H9 (cell line): Measurements from ENCODE around the gene RAB3IP. TPM values are rescaled to one million over a fixed set of nuclear protein-coding genes. Genes with fewer than 3 reads are reported as not detected.

Experiments
- DNase-seq: peaks from one replicate; pipeline ENCODE4 v3.0.0-alpha.2; 2017
- H2AFZ ChIP-seq: one replicate; pipeline ENCODE4 v1.6.1; 2013; ENCODE audit warnings: mild to moderate bottlenecking, low read length, control low read depth, moderate library complexity
- H2AK5ac ChIP-seq: 2 replicates; pipeline ENCODE4 v1.6.1; 2013; ENCODE audit warnings: low read length, control low read depth, mixed read lengths; ENCODE audit not compliant: insufficient read length
- H2BK120ac ChIP-seq: one replicate; pipeline ENCODE4 v1.6.1; 2013; ENCODE audit warnings: low read depth, mild to moderate bottlenecking, low read length, control low read depth, inconsistent platforms; ENCODE audit not compliant: poor library complexity, severe bottlenecking
- H2BK12ac ChIP-seq: 2 replicates; pipeline ENCODE4 v1.6.1; 2013; ENCODE audit warnings: low read length, control low read depth, mixed read lengths, low read depth; ENCODE audit not compliant: insufficient read length
- H2BK15ac ChIP-seq: 2 replicates; pipeline ENCODE4 v1.6.1; 2013; ENCODE audit warnings: low read depth, low read length, control low read depth
- H2BK20ac ChIP-seq: one replicate; pipeline ENCODE4 v1.6.1; 2013; ENCODE audit warnings: low read depth, mild to moderate bottlenecking, low read length, control low read depth, inconsistent platforms; ENCODE audit not compliant: poor library complexity, severe bottlenecking
- H2BK5ac ChIP-seq: 2 replicates; pipeline ENCODE4 v1.6.1; 2013; ENCODE audit warnings: low read length, control low read depth, mixed read lengths; ENCODE audit not compliant: insufficient read length
- H3K14ac ChIP-seq: 2 replicates; pipeline ENCODE4 v1.6.1; 2013; ENCODE audit warnings: low read length, control low read depth; ENCODE audit not compliant: insufficient read depth
- H3K18ac ChIP-seq: 2 replicates; pipeline ENCODE4 v1.6.1; 2013; ENCODE audit warnings: low read depth, mild to moderate bottlenecking, mixed read lengths, low read length, control low read depth; ENCODE audit not compliant: insufficient read length
- H3K23ac ChIP-seq: 2 replicates; pipeline ENCODE4 v1.6.1; 2013; ENCODE audit warnings: low read length, control low read depth, mixed read lengths, low read depth; ENCODE audit not compliant: insufficient read length
- H3K23me2 ChIP-seq: 2 replicates; pipeline ENCODE4 v1.6.1; 2013; ENCODE audit warnings: low read depth, mild to moderate bottlenecking, mixed read lengths, low read length, control low read depth; ENCODE audit not compliant: insufficient read length, poor library complexity, severe bottlenecking
- H3K27ac ChIP-seq: 2 replicates; pipeline ENCODE4 v1.5.1; 2013; ENCODE audit warnings: low read length, control low read depth, mixed read lengths, low read depth; ENCODE audit not compliant: insufficient read length
- H3K27me3 ChIP-seq: 2 replicates; pipeline ENCODE4 v1.6.1; 2013; ENCODE audit warnings: low read length, control low read depth, inconsistent platforms; ENCODE audit not compliant: insufficient read depth
- H3K4ac ChIP-seq: 2 replicates; pipeline ENCODE4 v1.6.1; 2013; ENCODE audit warnings: low read depth, mild to moderate bottlenecking, control low read depth, inconsistent platforms, low read length, moderate library complexity
- H3K4me1 ChIP-seq: 2 replicates; pipeline ENCODE4 v1.6.1; 2013; ENCODE audit warnings: low read length, control low read depth, inconsistent platforms; ENCODE audit not compliant: insufficient read depth
- H3K4me2 ChIP-seq: 2 replicates; pipeline ENCODE4 v1.6.1; 2013; ENCODE audit warnings: low read length, control low read depth, mixed read lengths; ENCODE audit not compliant: insufficient read length, insufficient read depth
- H3K56ac ChIP-seq: 2 replicates; pipeline ENCODE4 v1.6.1; 2013; ENCODE audit warnings: low read depth, mild to moderate bottlenecking, mixed read lengths, low read length, control low read depth; ENCODE audit not compliant: insufficient read length
- H3K79me1 ChIP-seq: 2 replicates; pipeline ENCODE4 v1.6.1; 2013; ENCODE audit warnings: low read depth, mild to moderate bottlenecking, moderate library complexity, low read length, control low read depth, inconsistent platforms; ENCODE audit not compliant: insufficient read depth, poor library complexity, severe bottlenecking
- H3K79me2 ChIP-seq: 2 replicates; pipeline ENCODE4 v1.6.1; 2013; ENCODE audit warnings: low read length, control low read depth, inconsistent platforms; ENCODE audit not compliant: insufficient read depth
- H3K9ac ChIP-seq: 2 replicates; pipeline ENCODE4 v1.6.1; 2013; ENCODE audit warnings: low read length, control low read depth, mixed read lengths; ENCODE audit not compliant: insufficient read length; ENCODE audit errors: extremely low read depth
- H3K9me3 ChIP-seq: one replicate; pipeline ENCODE4 v1.6.1; 2013; ENCODE audit warnings: low read depth, low read length, inconsistent platforms; ENCODE audit not compliant: control insufficient read depth
- H3T11ph ChIP-seq: one replicate; pipeline ENCODE4 v1.6.1; 2013; ENCODE audit warnings: mild to moderate bottlenecking, low read length, control low read depth, inconsistent platforms
- H4K20me1 ChIP-seq: one replicate; pipeline ENCODE4 v1.6.1; 2013; ENCODE audit not compliant: control insufficient read depth, insufficient read length, insufficient read depth
- H4K5ac ChIP-seq: 2 replicates; pipeline ENCODE4 v1.6.1; 2013; ENCODE audit warnings: low read depth, mild to moderate bottlenecking, mixed read lengths, low read length, control low read depth; ENCODE audit not compliant: insufficient read length
- H4K8ac ChIP-seq: replicated peaks from 2 replicates; pipeline ENCODE4 v1.6.1; 2013; ENCODE audit warnings: low read length, control low read depth, mixed read lengths, low read depth; ENCODE audit not compliant: insufficient read length
- H4K91ac ChIP-seq: 2 replicates; pipeline ENCODE4 v1.6.1; 2013; ENCODE audit warnings: low read depth, mild to moderate bottlenecking, moderate library complexity, mixed read lengths, low read length, control low read depth; ENCODE audit not compliant: insufficient read length
- H3K27ac Mint-ChIP-seq, 3 experiments: 2 replicates in 2 of 3; 3 replicates in 1 of 3; pipeline ENCODE4 v1.8.0; 2020 to 2021; ENCODE audit warnings: mixed read lengths in 3 of 3, mild to moderate bottlenecking in 1 of 3, moderate library complexity in 1 of 3
- H3K27me3 Mint-ChIP-seq: 2 replicates; pipeline ENCODE4 v1.8.0; 2021; ENCODE audit warnings: low read depth, mild to moderate bottlenecking, moderate library complexity, mixed read lengths
- H3K36me3 Mint-ChIP-seq, 3 experiments: 2 replicates in 2 of 3; 3 replicates in 1 of 3; pipeline ENCODE4 v1.8.0; 2020 to 2021; ENCODE audit warnings: low read depth in 3 of 3, mixed read lengths in 3 of 3; ENCODE audit not compliant: insufficient read depth in 1 of 3
- H3K4me1 Mint-ChIP-seq, 2 experiments: 2 replicates each; pipeline ENCODE4 v1.8.0; 2020; ENCODE audit warnings: mixed read lengths in 2 of 2
- H3K4me3 Mint-ChIP-seq, 2 experiments: 2 replicates in 1 of 2; 3 replicates in 1 of 2; pipeline ENCODE4 v1.8.0; 2020 to 2021; ENCODE audit warnings: mild to moderate bottlenecking in 2 of 2, mixed read lengths in 2 of 2, moderate library complexity in 1 of 2
- H3K9me3 Mint-ChIP-seq, 2 experiments: 2 replicates in 1 of 2; 3 replicates in 1 of 2; pipeline ENCODE4 v1.8.0; 2020; ENCODE audit warnings: mild to moderate bottlenecking in 2 of 2, mixed read lengths in 2 of 2, moderate library complexity in 1 of 2
- CTCF ChIP-seq: fragments of 200-600 bp; sonication (generic); conservative IDR thresholded peaks from 3 replicates; pipeline ENCODE4 v1.8.0; 2021; ENCODE audit warnings: antibody characterized with exemption, mild to moderate bottlenecking
- WGBS: extraction: QIAGEN DNeasy Blood & Tissue Kit; methylation state at CpG from one replicate; pipeline ENCODE4 v1.1.7; 2013; ENCODE audit warnings: missing lambda C conversion rate, low lambda C conversion rate, mixed read lengths; ENCODE audit not compliant: insufficient read length; ENCODE audit errors: extremely low coverage; 5-methylcytosine and 5-hydroxymethylcytosine counted together
- total RNA-seq: library from RNA; stranded (reverse); gene quantifications from 2 replicates; pipeline ENCODE4 v1.2.1, GENCODE V29; 2021

RAB3IP gene
- total RNA-seq, 1 experiment from 2014 or later, result 45.5 TPM

DNA sequence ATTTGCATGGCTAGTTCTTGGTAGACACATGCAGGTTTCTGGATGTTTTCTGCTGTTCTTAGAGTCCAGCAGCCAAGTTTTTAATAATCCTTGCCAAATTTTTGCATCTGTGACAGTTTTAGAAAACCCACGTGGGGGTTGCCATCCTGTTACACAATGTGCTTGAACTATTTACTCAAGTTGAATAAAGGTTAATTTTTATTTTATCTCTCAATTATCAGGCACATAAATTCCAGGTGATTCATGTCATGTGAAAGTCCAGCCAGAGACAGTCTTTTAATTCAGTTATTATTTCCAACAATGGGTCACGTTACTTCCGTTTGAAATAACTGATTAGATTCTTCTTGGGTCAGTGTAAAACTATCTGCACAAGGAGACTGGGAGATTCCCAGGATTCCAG is 102.1 kb downstream of the RAB3IP start:
- no peak overlapping the region for H2BK15ac ChIP-seq
- H4K8ac ChIP-seq, result no peak overlapping the region
- no peaks in the 10 kb centered on the region for H3K79me2 ChIP-seq
- H3K9ac ChIP-seq, result no peak overlapping the region
- Mint-ChIP-seq H3K4me3 (no peak overlapping the region), H3K27ac (no peak overlapping the region), H3K4me1 (peaks cover 6 to 7% of the 10 kb centered on the region in 2 experiments), H3K36me3 (no peaks in the 10 kb centered on the region; a peak in 1 of 7 replicates), H3K9me3 (no peaks in the 10 kb centered on the region), H3K27me3 (no peaks in the 10 kb centered on the region; the same call in 1 of the 2 replicates)
- H3K23me2 ChIP-seq, result no peaks in the 10 kb centered on the region
- H2AK5ac ChIP-seq, result no peak overlapping the region
- no peak overlapping the region for H3K18ac ChIP-seq
- no peak overlapping the region for H3K23ac ChIP-seq
- no peak overlapping the region for H2BK12ac ChIP-seq
- no peaks in the 10 kb centered on the region for H3K4me1 ChIP-seq
- H2AFZ ChIP-seq, result no peak overlapping the region
- H3K9me3 ChIP-seq, result no peaks in the 10 kb centered on the region
- no peak overlapping the region for H3K14ac ChIP-seq
- no peak for TF ChIP-seq CTCF
- H3K4me2 ChIP-seq, result no peak overlapping the region
- H3K27me3 ChIP-seq, result no peaks in the 10 kb centered on the region
- H3K27ac ChIP-seq, result no peak overlapping the region
- H3K4ac ChIP-seq, result no peak overlapping the region
- no peak overlapping the region for H3K56ac ChIP-seq
- H2BK20ac ChIP-seq, result no peak overlapping the region
- no peaks in the 10 kb centered on the region for H4K20me1 ChIP-seq
- no peak overlapping the region for H2BK5ac ChIP-seq
- no peak overlapping the region for H4K91ac ChIP-seq
- no peaks in the 10 kb centered on the region for H3K79me1 ChIP-seq
- no peak overlapping the region for H3T11ph ChIP-seq
- DNase-seq, result no peak
- no CpG with 5 or more reads among the region's 3 CpGs for WGBS
- H2BK120ac ChIP-seq, result no peak overlapping the region
- H4K5ac ChIP-seq, result no peak overlapping the region
